ENCODE data around the gene RYR2. TPM values are rescaled to one million over a fixed set of nuclear protein-coding genes. Genes with fewer than 3 reads are reported as not detected.
"Not testable (repeated sequence)": the region's sequence is repeated elsewhere in the genome, so short reads cannot be mapped to it uniquely, and the experiment has no call there.

RYR2 gene
- total RNA-seq, 2 experiments from 2014 or later, result 0.03 to 0.40 TPM

GRCh38 chr1:237799762-237800474 lies 757.9 kb downstream of the RYR2 start:
- peak; percentile 77 for ATAC-seq
- Mint-ChIP-seq H3K4me1 (no peaks in the 10 kb centered on the region), H3K9me3 (ENCODE audit: low read depth) (no peaks in the 10 kb centered on the region), H3K27me3 (no peaks in the 10 kb centered on the region), H3K27ac (no peak overlapping the region), H3K36me3 (no peaks in the 10 kb centered on the region), H3K4me3 (no peak overlapping the region)
- DNase-seq, result peak; percentile 51
- CTCF ChIA-PET, result interaction anchor here (0.9 kb wide), 2 partner anchors 18 to 124 kb away, joined by 3 read pairs; no protein-coding TSS in a partner anchor

DNA sequence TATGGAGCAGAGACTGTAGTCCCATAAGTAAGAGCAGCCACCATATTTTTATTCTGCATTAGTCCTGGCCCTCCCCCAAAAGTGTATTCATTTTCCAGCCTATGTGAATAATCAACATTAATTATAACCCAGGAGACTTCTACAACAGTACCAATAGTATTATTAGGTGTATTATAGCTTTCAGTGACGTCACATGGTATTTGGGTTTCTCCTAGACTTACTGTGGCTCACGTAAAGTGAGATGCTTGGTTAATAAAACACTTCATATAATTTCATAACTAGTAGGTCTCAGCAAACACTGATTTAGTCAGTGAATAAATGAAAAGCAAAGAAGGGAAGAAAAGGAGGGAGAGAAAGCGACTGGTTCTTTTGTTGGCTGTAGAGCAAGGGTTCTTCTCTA lies 762.5 kb downstream of the RYR2 start:
- Mint-ChIP-seq H3K4me1 (no peaks in the 10 kb centered on the region), H3K4me3 (no peak overlapping the region), H3K9me3 (ENCODE audit: low read depth) (no peaks in the 10 kb centered on the region), H3K27me3 (no peaks in the 10 kb centered on the region), H3K36me3 (no peaks in the 10 kb centered on the region), H3K27ac (no peak overlapping the region)
- CTCF ChIA-PET, result no interaction called here
- DNase-seq (no peak), ATAC-seq (no peak)

- Mint-ChIP-seq H3K9me3 (ENCODE audit: low read depth) (no peaks in the 10 kb centered on the region), H3K27me3 (no peaks in the 10 kb centered on the region), H3K4me1 (no peaks in the 10 kb centered on the region), H3K27ac (no peak overlapping the region), H3K36me3 (no peaks in the 10 kb centered on the region), H3K4me3 (no peak overlapping the region)
- ATAC-seq, result no peak
- DNase-seq, result no peak
- CTCF ChIA-PET, result no interaction called here
These were observed 767.1 kb downstream of the RYR2 start for GRCh38 chr1:237809099-237809498.

- no peak overlapping the region for H3K27ac Mint-ChIP-seq
These were observed 769.6 kb downstream of the RYR2 start for GRCh38 chr1:237811633-237812032.

DNA sequence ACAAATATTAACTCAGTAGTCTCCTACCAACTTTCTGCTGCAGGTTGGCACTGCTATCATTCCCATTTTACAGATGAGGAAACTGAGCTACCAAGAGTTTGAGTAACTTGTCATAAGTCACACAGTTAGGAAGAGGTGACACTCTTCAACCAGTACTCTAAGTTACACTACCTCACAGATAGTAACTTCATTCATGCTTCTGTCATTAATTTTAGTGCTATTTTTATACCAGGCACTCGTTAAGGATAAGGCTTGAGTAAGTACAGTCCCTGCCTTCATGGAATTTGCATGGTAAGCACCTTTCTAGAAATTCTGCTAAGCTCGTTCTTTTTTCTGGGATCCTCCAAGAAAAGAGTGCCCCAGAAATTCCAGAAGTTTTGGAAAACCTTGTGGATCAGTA lies 770.1 kb downstream of the RYR2 start:
- no peak overlapping the region for H3K4me3 Mint-ChIP-seq
- H3K4me1 Mint-ChIP-seq, result no peaks in the 10 kb centered on the region
- CTCF ChIA-PET, result no interaction called here
- no peaks in the 10 kb centered on the region for H3K27me3 Mint-ChIP-seq
- DNase-seq (no peak), ATAC-seq (no peak)
- H3K9me3 Mint-ChIP-seq (ENCODE audit: low read depth), result no peaks in the 10 kb centered on the region
- H3K27ac Mint-ChIP-seq, result no peak overlapping the region
- H3K36me3 Mint-ChIP-seq, result no peaks in the 10 kb centered on the region

More at GRCh38 chr1:237811633-237812032, 769.6 kb downstream of the RYR2 start:
- ATAC-seq (no peak), DNase-seq (no peak)
- CTCF ChIA-PET, result no interaction called here
- H3K27me3 Mint-ChIP-seq, result no peaks in the 10 kb centered on the region
- H3K36me3 Mint-ChIP-seq, result no peaks in the 10 kb centered on the region
- H3K4me1 Mint-ChIP-seq, result no peaks in the 10 kb centered on the region
- no peaks in the 10 kb centered on the region for H3K9me3 Mint-ChIP-seq (ENCODE audit: low read depth)
- no peak overlapping the region for H3K4me3 Mint-ChIP-seq

DNA sequence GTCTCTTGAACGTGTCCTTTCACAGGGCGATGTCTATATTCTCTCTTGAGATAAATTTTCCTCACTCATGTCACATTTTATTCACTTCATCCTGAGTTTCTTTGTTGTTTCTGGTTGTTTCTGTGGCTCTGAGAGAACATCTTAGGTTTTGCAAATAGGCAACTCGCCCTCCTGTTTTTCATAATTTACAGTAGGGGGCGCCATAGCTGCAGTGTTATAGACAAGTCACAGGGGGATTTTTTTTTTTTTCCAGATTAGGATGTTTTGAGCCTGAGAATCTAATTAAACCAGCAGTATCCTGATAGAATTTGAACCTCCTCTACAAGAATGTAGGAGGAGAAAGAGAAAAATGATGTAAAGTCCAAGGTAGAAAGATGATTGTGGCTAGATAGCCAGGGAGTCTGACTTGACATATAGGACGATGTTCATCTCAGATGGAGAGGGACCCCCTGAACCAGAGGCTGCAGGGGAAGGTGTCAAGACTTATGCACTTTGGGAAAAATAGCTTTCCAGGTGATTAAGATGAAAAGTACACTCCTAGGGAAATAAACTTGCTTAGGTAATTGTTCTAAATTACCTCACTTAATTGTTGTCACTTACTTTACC lies 772.4 kb downstream of the RYR2 start:
- no peak for ATAC-seq
- H3K4me3 Mint-ChIP-seq, result no peak overlapping the region
- H3K27ac Mint-ChIP-seq, result no peak overlapping the region
- no peaks in the 10 kb centered on the region for H3K9me3 Mint-ChIP-seq (ENCODE audit: low read depth)
- no peak for DNase-seq
- H3K36me3 Mint-ChIP-seq, result no peaks in the 10 kb centered on the region
- H3K27me3 Mint-ChIP-seq, result no peaks in the 10 kb centered on the region
- CTCF ChIA-PET, result interaction anchor here (0.6 kb wide), 1 partner anchor 421 kb away, joined by 3 read pairs; no protein-coding TSS in a partner anchor
- no peaks in the 10 kb centered on the region for H3K4me1 Mint-ChIP-seq

GRCh38 chr1:237817277-237817676 lies 775.3 kb downstream of the RYR2 start:
- DNase-seq, result no peak
- H3K9me3 Mint-ChIP-seq (ENCODE audit: low read depth), result no peaks in the 10 kb centered on the region
- H3K27me3 Mint-ChIP-seq, result no peaks in the 10 kb centered on the region
- no peaks in the 10 kb centered on the region for H3K4me1 Mint-ChIP-seq
- no peak for ATAC-seq
- no peaks in the 10 kb centered on the region for H3K36me3 Mint-ChIP-seq
- no peak overlapping the region for H3K27ac Mint-ChIP-seq
- CTCF ChIA-PET, result no interaction called here
- no peak overlapping the region for H3K4me3 Mint-ChIP-seq

GRCh38 chr1:237820634-237821033 lies 778.6 kb downstream of the RYR2 start:
- CTCF ChIA-PET, result interaction anchor here (1.6 kb wide), 1 partner anchor 13 kb away, joined by 5 read pairs; no protein-coding TSS in a partner anchor

DNA sequence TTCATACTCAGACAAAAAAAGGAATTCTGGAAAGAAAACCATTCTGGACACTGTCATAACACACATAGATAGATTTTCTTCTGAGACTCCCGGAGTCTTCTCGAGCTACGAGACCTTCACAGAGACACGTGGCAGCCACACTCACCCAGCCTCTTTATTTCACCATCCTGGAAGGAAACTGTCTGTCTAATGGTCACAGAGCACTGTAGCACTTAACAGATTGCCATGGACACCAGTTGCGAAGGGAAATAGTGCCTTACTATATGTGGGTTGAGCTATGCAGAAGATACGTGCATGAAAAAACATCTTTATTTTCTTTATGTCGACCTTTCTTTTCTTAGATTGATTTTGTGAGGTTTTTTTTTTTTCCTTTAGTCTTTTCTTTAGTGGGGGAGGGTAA lies 790.9 kb downstream of the RYR2 start:
- DNase-seq (no peak), ATAC-seq (no peak)
- Mint-ChIP-seq H3K4me1 (no peaks in the 10 kb centered on the region), H3K4me3 (no peak overlapping the region), H3K9me3 (ENCODE audit: low read depth) (no peaks in the 10 kb centered on the region), H3K36me3 (no peaks in the 10 kb centered on the region), H3K27me3 (no peaks in the 10 kb centered on the region), H3K27ac (no peak overlapping the region)
- CTCF ChIA-PET, result no interaction called here

More at GRCh38 chr1:237820634-237821033, 778.6 kb downstream of the RYR2 start:
- not testable (repeated sequence) for H3K27ac Mint-ChIP-seq; H3K27me3 Mint-ChIP-seq; H3K9me3 Mint-ChIP-seq (ENCODE audit: low read depth); H3K4me3 Mint-ChIP-seq; DNase-seq; ATAC-seq; H3K36me3 Mint-ChIP-seq; H3K4me1 Mint-ChIP-seq

- CTCF ChIA-PET, result interaction anchor here (1.0 kb wide), 1 partner anchor 27 kb away, joined by 3 read pairs; no protein-coding TSS in a partner anchor
- H3K27ac Mint-ChIP-seq, result no peak overlapping the region
- no peaks in the 10 kb centered on the region for H3K4me1 Mint-ChIP-seq
- DNase-seq, result no peak
- H3K27me3 Mint-ChIP-seq, result no peaks in the 10 kb centered on the region
- H3K4me3 Mint-ChIP-seq, result no peak overlapping the region
- no peak for ATAC-seq
- H3K36me3 Mint-ChIP-seq, result no peaks in the 10 kb centered on the region
- no peaks in the 10 kb centered on the region for H3K9me3 Mint-ChIP-seq (ENCODE audit: low read depth)
These were observed 792.1 kb downstream of the RYR2 start for GRCh38 chr1:237834048-237834447.

- CTCF ChIA-PET, result no interaction called here
- DNase-seq (no peak), ATAC-seq (no peak)
- H3K4me1 Mint-ChIP-seq, result no peaks in the 10 kb centered on the region
- H3K27me3 Mint-ChIP-seq, result no peaks in the 10 kb centered on the region
- H3K4me3 Mint-ChIP-seq, result no peak overlapping the region
- H3K27ac Mint-ChIP-seq, result no peak overlapping the region
- no peaks in the 10 kb centered on the region for H3K36me3 Mint-ChIP-seq
- H3K9me3 Mint-ChIP-seq (ENCODE audit: low read depth), result no peaks in the 10 kb centered on the region
These were observed 792.5 kb downstream of the RYR2 start for GRCh38 chr1:237834461-237834860.

DNA sequence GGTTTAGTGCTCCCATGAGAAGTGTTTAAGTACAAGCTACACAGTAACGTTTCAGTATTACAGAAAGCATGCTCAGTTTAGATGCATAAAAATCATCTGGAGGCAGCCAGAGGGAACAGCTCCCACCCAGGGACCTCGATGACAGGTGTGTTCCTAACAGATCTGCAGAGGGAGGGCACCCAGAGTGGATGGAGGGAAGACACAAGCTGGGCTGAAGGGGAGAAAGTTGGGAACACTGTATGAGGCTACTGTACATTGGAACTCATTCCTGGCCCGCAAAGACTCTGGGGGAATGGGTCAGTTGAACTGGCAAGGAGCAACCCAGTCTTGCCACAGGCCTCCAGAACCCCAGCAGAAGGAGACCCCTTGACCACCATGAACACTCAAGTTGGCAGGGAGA lies 796.3 kb downstream of the RYR2 start:
- no peaks in the 10 kb centered on the region for H3K36me3 Mint-ChIP-seq
- no peaks in the 10 kb centered on the region for H3K9me3 Mint-ChIP-seq (ENCODE audit: low read depth)
- no peak overlapping the region for H3K27ac Mint-ChIP-seq
- H3K27me3 Mint-ChIP-seq, result no peaks in the 10 kb centered on the region
- CTCF ChIA-PET, result no interaction called here
- H3K4me1 Mint-ChIP-seq, result no peaks in the 10 kb centered on the region
- no peak overlapping the region for H3K4me3 Mint-ChIP-seq
- DNase-seq, result no peak
- no peak for ATAC-seq

DNA sequence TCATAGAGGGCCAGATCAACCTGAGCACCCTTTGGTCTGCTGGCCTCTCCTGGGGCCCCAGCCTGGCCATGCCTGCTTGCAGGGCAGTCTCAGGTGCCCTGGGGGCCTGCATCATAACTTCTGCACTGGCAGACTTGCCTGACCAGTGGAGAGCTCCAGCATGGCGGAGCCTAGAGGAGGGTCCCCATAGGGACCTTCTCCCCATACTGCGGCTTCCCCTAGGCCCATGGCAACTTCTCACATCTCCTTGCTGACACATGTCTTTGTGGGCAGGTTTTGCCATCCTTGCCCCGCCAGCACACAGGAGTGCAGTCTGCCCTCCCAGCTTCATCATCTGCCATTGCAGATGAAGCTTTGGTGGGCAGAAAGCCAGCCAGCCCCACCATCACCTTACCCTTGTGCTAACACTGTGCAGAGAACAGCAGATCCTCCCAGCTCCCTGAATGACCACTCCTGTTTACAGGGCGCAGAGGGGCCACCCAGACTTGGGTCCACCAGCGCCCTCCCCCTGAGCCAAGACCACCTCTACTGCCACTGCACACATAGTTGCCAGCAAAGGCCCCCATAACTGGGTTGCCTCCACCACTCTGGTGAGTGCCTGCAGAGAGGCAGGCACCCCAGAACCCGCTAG lies 797.0 kb downstream of the RYR2 start:
- H3K27me3 Mint-ChIP-seq, result no peaks in the 10 kb centered on the region
- CTCF ChIA-PET, result no interaction called here
- H3K27ac Mint-ChIP-seq, result no peak overlapping the region
- no peaks in the 10 kb centered on the region for H3K4me1 Mint-ChIP-seq
- DNase-seq (no peak), ATAC-seq (no peak)
- no peaks in the 10 kb centered on the region for H3K9me3 Mint-ChIP-seq (ENCODE audit: low read depth)
- no peaks in the 10 kb centered on the region for H3K36me3 Mint-ChIP-seq
- no peak overlapping the region for H3K4me3 Mint-ChIP-seq

DNA sequence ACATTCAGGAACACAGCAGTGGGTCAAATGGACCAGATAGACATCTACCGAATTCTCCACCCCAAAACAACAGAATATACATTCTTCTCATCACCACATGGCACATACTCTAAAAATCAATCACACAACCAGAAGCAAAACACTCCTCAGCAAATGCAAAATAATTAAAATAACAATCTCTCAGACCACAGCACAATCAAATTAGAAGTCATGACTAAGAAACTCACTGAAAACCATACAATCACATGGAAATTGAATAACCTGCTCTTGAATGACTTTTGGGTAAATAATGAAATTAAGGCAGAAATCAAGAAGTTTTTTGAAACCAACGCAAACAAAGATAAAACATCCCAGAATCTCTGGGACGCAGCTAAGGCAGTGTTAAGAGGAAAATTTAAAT lies 799.5 kb downstream of the RYR2 start:
- Mint-ChIP-seq H3K9me3 (ENCODE audit: low read depth) (no peaks in the 10 kb centered on the region), H3K4me1 (no peaks in the 10 kb centered on the region), H3K4me3 (no peak overlapping the region), H3K27ac (no peak overlapping the region), H3K36me3 (no peaks in the 10 kb centered on the region), H3K27me3 (no peaks in the 10 kb centered on the region)
- ATAC-seq (no peak), DNase-seq (no peak)
- CTCF ChIA-PET, result interaction anchor here (0.6 kb wide), 1 partner anchor 91 kb away, joined by 3 read pairs; no protein-coding TSS in a partner anchor
